GM12878 (cell line): ENCODE data around the gene SLC12A4. TPM values are rescaled to one million over a fixed set of nuclear protein-coding genes. Genes with fewer than 3 reads are reported as not detected.

Experiments
- ATAC-seq: fragments of 200-7000 bp; cut with Tn5 transposase; 3 replicates; pipeline ENCODE4 v1.9.1; 2020; ENCODE audit warnings: mild to moderate bottlenecking, moderate library complexity
- BruUV-seq: library from RNA; stranded (reverse); fragments of 400-500 nt; replicated peaks from 2 replicates; lab custom pipeline; 2021; lab: Mats Ljungman, UMichigan
- CTCF ChIA-PET: fragments of 300-600 bp; sonication (Branson Sonifier 250); formaldehyde crosslinking; extraction: SDS; loops from one replicate; lab custom pipeline; 2021; ENCODE audit warnings: inconsistent platforms; lab: Yijun Ruan, JAX
- POLR2A ChIA-PET: fragments of 350-600 bp; formaldehyde crosslinking; extraction: SDS; loops from one replicate; lab custom pipeline; 2021; ENCODE audit warnings: inconsistent platforms; lab: Charles Lee
- RAD21 ChIA-PET: fragments of 300-600 bp; sonication (Branson Sonifier 250); formaldehyde crosslinking; loops from one replicate; lab custom pipeline; 2023; ENCODE audit warnings: antibody characterized with exemption; ENCODE audit not compliant: unreplicated experiment; lab: Charles Lee
- SMC1A ChIA-PET: fragments of 300-600 bp; sonication (Branson Sonifier 250); formaldehyde crosslinking; loops from one replicate; lab custom pipeline; 2023; ENCODE audit not compliant: unreplicated experiment, uncharacterized antibody; lab: Charles Lee
- DNase-seq: peaks from one replicate; pipeline ENCODE4 v3.0.0-alpha.2; 2011; ENCODE audit warnings: low read depth, low spot score
- FAIRE-seq: peaks from 3 replicates; lab custom pipeline; 2011; peaks lifted over from hg19 to GRCh38; lab: Jason Lieb, UNC
- H2AFZ ChIP-seq: 2 replicates; pipeline ENCODE4 v1.6.0; 2011; ENCODE audit warnings: low read depth, low read length, control low read depth; ENCODE audit not compliant: control insufficient read depth
- H3K27ac ChIP-seq: 2 replicates; pipeline ENCODE4 v1.5.1; 2011; ENCODE audit warnings: control low read depth; ENCODE audit not compliant: control insufficient read depth, insufficient read depth
- H3K27me3 ChIP-seq, 2 experiments: replicated peaks in 1 of 2; 2 replicates each; pipeline versions ENCODE4 v1.6.0 to v1.6.1; 2011; ENCODE audit warnings: low read length in 1 of 2; ENCODE audit not compliant: control insufficient read depth in 2 of 2, insufficient read depth in 2 of 2
- H3K36me3 ChIP-seq, 2 experiments: 2 replicates each; pipeline ENCODE4 v1.5.1; 2011; ENCODE audit warnings: low read length in 1 of 2; ENCODE audit not compliant: control insufficient read depth in 2 of 2, insufficient read depth in 2 of 2
- H3K4me1 ChIP-seq: 2 replicates; pipeline ENCODE4 v1.6.1; 2011; ENCODE audit warnings: mild to moderate bottlenecking, low read length, moderate library complexity, mixed read lengths; ENCODE audit not compliant: control insufficient read depth, insufficient read depth
- H3K4me2 ChIP-seq: 2 replicates; pipeline ENCODE4 v1.6.0; 2011; ENCODE audit warnings: control low read depth; ENCODE audit not compliant: control insufficient read depth, insufficient read depth
- H3K4me3 ChIP-seq: fragments of 200-600 bp; sonication (generic); 2 replicates; pipeline ENCODE4 v1.5.1; 2016
- H3K79me2 ChIP-seq: 2 replicates; pipeline ENCODE4 v1.6.0; 2011; ENCODE audit warnings: low read length; ENCODE audit not compliant: control insufficient read depth, insufficient read depth
- H3K9ac ChIP-seq: 2 replicates; pipeline ENCODE4 v1.8.0; 2011; ENCODE audit warnings: low read length, control low read depth, mixed read lengths; ENCODE audit not compliant: control insufficient read depth, insufficient read depth
- H3K9me3 ChIP-seq: replicated peaks from 3 replicates; pipeline ENCODE4 v1.5.1; 2011; ENCODE audit warnings: mild to moderate bottlenecking, low read length; ENCODE audit not compliant: control insufficient read depth, insufficient read depth
- H4K20me1 ChIP-seq: 2 replicates; pipeline ENCODE4 v1.6.0; 2011; ENCODE audit not compliant: control insufficient read depth, insufficient read depth
- CBFB ChIP-seq: IDR thresholded peaks from 2 replicates; pipeline ENCODE4 v1.6.1; 2016; ENCODE audit warnings: antibody characterized with exemption, low read depth
- POLR2A ChIP-seq: IDR thresholded peaks from 2 replicates; pipeline ENCODE4 v1.6.1; 2011; ENCODE audit warnings: low read depth, mild to moderate bottlenecking, low read length
- WGBS: methylation state at CpG from one replicate; pipeline ENCODE4 v1.1.6; 2016; ENCODE audit warnings: low lambda C conversion rate; ENCODE audit not compliant: insufficient replicate concordance, insufficient coverage; ENCODE audit errors: missing lambda C conversion rate; 5-methylcytosine and 5-hydroxymethylcytosine counted together
- in situ Hi-C: fragments of 300-500 bp; cut with MboI; formaldehyde crosslinking; loops from 9 replicates; pipeline ENCODE4 v1.14.3; 2018; ENCODE audit warnings: mixed read lengths
- intact Hi-C: fragments of 100-400 bp; cut with micrococcal nuclease; formaldehyde crosslinking; loops from one replicate; pipeline ENCODE4 v1.14.2; 2022; ENCODE audit not compliant: unreplicated experiment
- polyA plus RNA-seq, 11 experiments: library from polyadenylated mRNA; depleted of rRNA in 4 of 11; unstranded in 6 of 11; stranded (reverse) in 5 of 11; fragments of >200 nt; fragmentation: Nextera tagmentation in 4 of 11; fragmentation: Illumina TruSeq in 1 of 11; extraction: Ambion mirVana in 4 of 11; extraction: Trizol in 1 of 11; gene quantifications; 1 replicate in 1 of 11; 2 replicates in 10 of 11; pipeline versions ENCODE4 v1.2.1 to v1.2.3, GENCODE V29; 2011 to 2016; ENCODE audit warnings: inconsistent platforms in 2 of 11, missing spikeins in 2 of 11, low read depth in 1 of 11
- total RNA-seq, 4 experiments: library from RNA; depleted of rRNA in 3 of 4; stranded (reverse); fragments of >200 nt in 3 of 4; fragmentation: Illumina TruSeq in 1 of 4; extraction: Trizol in 1 of 4; gene quantifications; 2 replicates each; pipeline versions ENCODE4 v1.2.1 to v1.2.3, GENCODE V29; 2013 to 2021
- TF ChIP-seq, protein P1 (sequence below): fragments of 450-650 bp; IDR thresholded peaks from 2 replicates; pipeline ENCODE4 v1.6.1; 2016; ENCODE audit warnings: mild to moderate bottlenecking
- TF ChIP-seq, protein P2 (sequence below): fragments of 450-650 bp; IDR thresholded peaks from 2 replicates; pipeline ENCODE4 v1.6.1; 2016; ENCODE audit warnings: mild to moderate bottlenecking, moderate library complexity, borderline replicate concordance
- TF ChIP-seq, protein P3 (sequence below): IDR thresholded peaks from 2 replicates; pipeline ENCODE4 v1.6.1; 2011; ENCODE audit warnings: borderline replicate concordance, low read depth, mild to moderate bottlenecking, moderate library complexity, mixed read lengths, low read length; ENCODE audit not compliant: insufficient read depth; ENCODE audit errors: extremely low read length
- TF ChIP-seq, protein P4 (sequence below): fragments of 450-650 bp; IDR thresholded peaks from 2 replicates; pipeline ENCODE4 v1.6.1; 2014; ENCODE audit warnings: mild to moderate bottlenecking

SLC12A4 gene
- total and polyA plus RNA-seq, 10 of the 15 experiments (the other 5 are each of a cell fraction or from before 2014, with no cell fraction given), result 0.95 to 39.9 (median 14.2) TPM

DNA sequence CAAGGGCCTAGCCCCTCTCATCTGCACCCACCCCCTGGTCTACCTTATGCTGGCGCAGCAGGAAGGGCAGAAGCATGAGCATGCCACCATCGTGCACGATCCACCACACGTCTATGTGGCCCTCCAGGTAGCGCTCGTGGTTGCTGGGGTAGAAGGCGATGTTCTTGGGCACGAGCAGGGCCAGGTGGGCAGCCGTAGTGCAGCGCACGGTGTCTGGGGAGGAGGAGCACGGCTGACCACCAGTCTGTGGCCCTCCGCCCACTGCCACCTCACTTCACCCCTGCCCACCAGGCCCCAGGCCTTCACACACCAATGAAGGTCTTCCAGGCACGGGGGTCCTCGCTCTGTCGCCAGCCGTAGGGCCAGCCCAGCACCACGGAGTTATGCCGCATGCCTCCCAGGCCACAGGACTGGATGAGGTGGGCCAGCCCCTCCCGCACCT lies 22.3 kb downstream of the SLC12A4 start:
- CTCF ChIA-PET, result interaction anchor here (0.9 kb wide), 1 partner anchor 94 kb away, joined by 3 read pairs; no protein-coding TSS in a partner anchor
- POLR2A ChIA-PET, result no interaction called here
- no TSS peak for BruUV-seq

DNA sequence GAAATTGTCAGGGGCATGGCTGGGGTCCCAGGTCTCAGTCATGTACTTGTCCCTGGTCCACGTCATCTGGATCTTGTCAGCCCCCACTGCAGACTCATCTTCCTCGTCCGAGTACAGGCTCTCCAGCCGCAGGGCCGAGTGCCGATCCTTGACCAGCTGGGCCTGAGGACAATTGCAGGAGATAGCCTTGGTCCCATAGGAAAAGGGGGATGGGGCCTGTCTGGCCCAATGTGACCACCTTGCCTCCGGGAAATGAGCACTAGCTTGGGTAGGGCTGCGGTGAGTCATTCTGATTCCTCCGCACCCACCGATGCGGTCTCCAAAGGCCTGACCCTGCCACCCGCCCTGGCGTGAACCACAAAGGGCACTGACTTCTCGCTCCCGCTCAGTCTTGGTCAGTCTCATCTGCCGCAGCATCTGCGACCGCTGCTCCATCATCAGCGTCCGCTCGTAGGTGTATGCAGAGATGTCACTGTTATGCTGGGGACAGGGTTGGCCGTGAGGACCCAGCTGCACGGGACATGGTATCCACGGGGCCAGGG lies 23.0 kb downstream of the SLC12A4 start:
- FAIRE-seq, result no peak
- RAD21 ChIA-PET, result no interaction called here
- TSS peak; percentile 47 for BruUV-seq
- TF ChIP-seq, protein P1, sequence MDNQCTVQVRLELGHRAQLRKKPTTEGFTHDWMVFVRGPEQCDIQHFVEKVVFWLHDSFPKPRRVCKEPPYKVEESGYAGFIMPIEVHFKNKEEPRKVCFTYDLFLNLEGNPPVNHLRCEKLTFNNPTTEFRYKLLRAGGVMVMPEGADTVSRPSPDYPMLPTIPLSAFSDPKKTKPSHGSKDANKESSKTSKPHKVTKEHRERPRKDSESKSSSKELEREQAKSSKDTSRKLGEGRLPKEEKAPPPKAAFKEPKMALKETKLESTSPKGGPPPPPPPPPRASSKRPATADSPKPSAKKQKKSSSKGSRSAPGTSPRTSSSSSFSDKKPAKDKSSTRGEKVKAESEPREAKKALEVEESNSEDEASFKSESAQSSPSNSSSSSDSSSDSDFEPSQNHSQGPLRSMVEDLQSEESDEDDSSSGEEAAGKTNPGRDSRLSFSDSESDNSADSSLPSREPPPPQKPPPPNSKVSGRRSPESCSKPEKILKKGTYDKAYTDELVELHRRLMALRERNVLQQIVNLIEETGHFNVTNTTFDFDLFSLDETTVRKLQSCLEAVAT, result no peak
- TF ChIP-seq, protein P2, sequence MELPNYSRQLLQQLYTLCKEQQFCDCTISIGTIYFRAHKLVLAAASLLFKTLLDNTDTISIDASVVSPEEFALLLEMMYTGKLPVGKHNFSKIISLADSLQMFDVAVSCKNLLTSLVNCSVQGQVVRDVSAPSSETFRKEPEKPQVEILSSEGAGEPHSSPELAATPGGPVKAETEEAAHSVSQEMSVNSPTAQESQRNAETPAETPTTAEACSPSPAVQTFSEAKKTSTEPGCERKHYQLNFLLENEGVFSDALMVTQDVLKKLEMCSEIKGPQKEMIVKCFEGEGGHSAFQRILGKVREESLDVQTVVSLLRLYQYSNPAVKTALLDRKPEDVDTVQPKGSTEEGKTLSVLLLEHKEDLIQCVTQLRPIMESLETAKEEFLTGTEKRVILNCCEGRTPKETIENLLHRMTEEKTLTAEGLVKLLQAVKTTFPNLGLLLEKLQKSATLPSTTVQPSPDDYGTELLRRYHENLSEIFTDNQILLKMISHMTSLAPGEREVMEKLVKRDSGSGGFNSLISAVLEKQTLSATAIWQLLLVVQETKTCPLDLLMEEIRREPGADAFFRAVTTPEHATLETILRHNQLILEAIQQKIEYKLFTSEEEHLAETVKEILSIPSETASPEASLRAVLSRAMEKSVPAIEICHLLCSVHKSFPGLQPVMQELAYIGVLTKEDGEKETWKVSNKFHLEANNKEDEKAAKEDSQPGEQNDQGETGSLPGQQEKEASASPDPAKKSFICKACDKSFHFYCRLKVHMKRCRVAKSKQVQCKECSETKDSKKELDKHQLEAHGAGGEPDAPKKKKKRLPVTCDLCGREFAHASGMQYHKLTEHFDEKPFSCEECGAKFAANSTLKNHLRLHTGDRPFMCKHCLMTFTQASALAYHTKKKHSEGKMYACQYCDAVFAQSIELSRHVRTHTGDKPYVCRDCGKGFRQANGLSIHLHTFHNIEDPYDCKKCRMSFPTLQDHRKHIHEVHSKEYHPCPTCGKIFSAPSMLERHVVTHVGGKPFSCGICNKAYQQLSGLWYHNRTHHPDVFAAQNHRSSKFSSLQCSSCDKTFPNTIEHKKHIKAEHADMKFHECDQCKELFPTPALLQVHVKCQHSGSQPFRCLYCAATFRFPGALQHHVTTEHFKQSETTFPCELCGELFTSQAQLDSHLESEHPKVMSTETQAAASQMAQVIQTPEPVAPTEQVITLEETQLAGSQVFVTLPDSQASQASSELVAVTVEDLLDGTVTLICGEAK, result no peak
- TF ChIP-seq, protein P3, sequence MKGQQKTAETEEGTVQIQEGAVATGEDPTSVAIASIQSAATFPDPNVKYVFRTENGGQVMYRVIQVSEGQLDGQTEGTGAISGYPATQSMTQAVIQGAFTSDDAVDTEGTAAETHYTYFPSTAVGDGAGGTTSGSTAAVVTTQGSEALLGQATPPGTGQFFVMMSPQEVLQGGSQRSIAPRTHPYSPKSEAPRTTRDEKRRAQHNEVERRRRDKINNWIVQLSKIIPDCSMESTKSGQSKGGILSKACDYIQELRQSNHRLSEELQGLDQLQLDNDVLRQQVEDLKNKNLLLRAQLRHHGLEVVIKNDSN, result no peak

More for the DNA sequence above, 22.3 kb downstream of the SLC12A4 start:
- RAD21 ChIA-PET, result no interaction called here
- Histone ChIP-seq H3K4me3 (no peak overlapping the region), H3K27ac (no peak overlapping the region), H4K20me1 (no peaks in the 10 kb centered on the region), H3K9ac (no peak overlapping the region), H3K79me2 (no peaks in the 10 kb centered on the region), H2AFZ (no peak overlapping the region), H3K4me2 (no peak overlapping the region), H3K4me1 (no peaks in the 10 kb centered on the region), H3K9me3 (no peaks in the 10 kb centered on the region), H3K36me3 (peaks cover 0 to 12% of the 10 kb centered on the region in 2 experiments; a peak in 3 of 4 replicates), H3K27me3 (no peaks in the 10 kb centered on the region)
- no peak for DNase-seq
- intact Hi-C loops (no loop called here), in situ Hi-C loops (no loop called here)
- FAIRE-seq, result no peak
- TF ChIP-seq POLR2A (peak; percentile 23), CBFB (no peak)
- TF ChIP-seq, protein P4, sequence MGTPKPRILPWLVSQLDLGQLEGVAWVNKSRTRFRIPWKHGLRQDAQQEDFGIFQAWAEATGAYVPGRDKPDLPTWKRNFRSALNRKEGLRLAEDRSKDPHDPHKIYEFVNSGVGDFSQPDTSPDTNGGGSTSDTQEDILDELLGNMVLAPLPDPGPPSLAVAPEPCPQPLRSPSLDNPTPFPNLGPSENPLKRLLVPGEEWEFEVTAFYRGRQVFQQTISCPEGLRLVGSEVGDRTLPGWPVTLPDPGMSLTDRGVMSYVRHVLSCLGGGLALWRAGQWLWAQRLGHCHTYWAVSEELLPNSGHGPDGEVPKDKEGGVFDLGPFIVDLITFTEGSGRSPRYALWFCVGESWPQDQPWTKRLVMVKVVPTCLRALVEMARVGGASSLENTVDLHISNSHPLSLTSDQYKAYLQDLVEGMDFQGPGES, result no peak
- WGBS, result 97% methylated on average over 20 of the region's 20 CpGs
- SMC1A ChIA-PET, result no interaction called here
- ATAC-seq, result no peak

More for the DNA sequence above, 23.0 kb downstream of the SLC12A4 start:
- ATAC-seq (no peak), DNase-seq (no peak)
- H3K27ac ChIP-seq, result no peak overlapping the region
- ChIA-PET CTCF (no interaction called here), POLR2A (interaction anchor here (1.3 kb wide), 1 partner anchor 20 kb away, joined by 3 read pairs; no protein-coding TSS in a partner anchor), SMC1A (no interaction called here)
- peaks cover 0 to 12% of the 10 kb centered on the region in 2 experiments; a peak in 3 of 4 replicates for H3K36me3 ChIP-seq
- H3K9ac ChIP-seq, result no peak overlapping the region
- no peak overlapping the region for H3K4me3 ChIP-seq
- WGBS, result 77% methylated on average over 24 of the region's 24 CpGs
- H3K27me3 ChIP-seq, result no peaks in the 10 kb centered on the region
- no peaks in the 10 kb centered on the region for H4K20me1 ChIP-seq
- H3K9me3 ChIP-seq, result no peaks in the 10 kb centered on the region
- H3K4me1 ChIP-seq, result no peaks in the 10 kb centered on the region
- in situ Hi-C loops, result no loop called here
- no peaks in the 10 kb centered on the region for H3K79me2 ChIP-seq
- intact Hi-C loops, result no loop called here
- H2AFZ ChIP-seq, result no peak overlapping the region
- no peak overlapping the region for H3K4me2 ChIP-seq
